Progenitor cell of endocrine pancreas (in vitro differentiated cells): ENCODE data around the gene EIF2AK3. TPM values are rescaled to one million over a fixed set of nuclear protein-coding genes. Genes with fewer than 3 reads are reported as not detected.
A peak's percentile ranks its signal among the peaks of the same experiment; 100 is the strongest.
"Not testable (repeated sequence)": the region's sequence is repeated elsewhere in the genome, so short reads cannot be mapped to it uniquely, and the experiment has no call there.

Experiments
- DNase-seq: peaks from one replicate; pipeline ENCODE4 v3.0.0; 2021; ENCODE audit warnings: low spot score; ENCODE audit not compliant: unreplicated experiment
- H3K27ac Mint-ChIP-seq: 2 replicates; pipeline ENCODE4 v1.8.0; 2021; ENCODE audit warnings: mild to moderate bottlenecking, moderate library complexity, mixed read lengths
- H3K27me3 Mint-ChIP-seq: 2 replicates; pipeline ENCODE4 v1.8.0; 2021; ENCODE audit warnings: mixed read lengths
- H3K36me3 Mint-ChIP-seq: 2 replicates; pipeline ENCODE4 v1.8.0; 2022; ENCODE audit warnings: mixed read lengths; ENCODE audit not compliant: insufficient read depth
- H3K4me1 Mint-ChIP-seq: 2 replicates; pipeline ENCODE4 v1.8.0; 2021; ENCODE audit warnings: low read depth, mixed read lengths
- H3K4me3 Mint-ChIP-seq: 2 replicates; pipeline ENCODE4 v1.8.0; 2021; ENCODE audit warnings: low read depth, mild to moderate bottlenecking, moderate library complexity, mixed read lengths
- H3K9me3 Mint-ChIP-seq: 2 replicates; pipeline ENCODE4 v1.8.0; 2021; ENCODE audit warnings: low read depth, mixed read lengths
- CTCF ChIP-seq: fragments of 200-600 bp; sonication (generic); IDR thresholded peaks from one replicate; pipeline ENCODE4 v1.5.0; 2021; ENCODE audit warnings: antibody characterized with exemption, mild to moderate bottlenecking; ENCODE audit not compliant: unreplicated experiment
- total RNA-seq: library from RNA; stranded (reverse); gene quantifications from 2 replicates; pipeline ENCODE4 v1.2.1, GENCODE V29; 2021

The EIF2AK3 gene
- total RNA-seq, 1 donor from 2014 or later = 20.5 TPM

GRCh38 chr2:88626171-88627054 is 851 bp downstream of the EIF2AK3 start:
- Mint-ChIP-seq H3K9me3 (no peaks in the 10 kb centered on the region), H3K36me3 (no peaks in the 10 kb centered on the region), H3K27ac (peak overlapping the region; percentile 99), H3K4me1 (peaks cover 8% of the 10 kb centered on the region), H3K4me3 (peak overlapping the region; percentile 92), H3K27me3 (no peaks in the 10 kb centered on the region)
- DNase-seq = peak; percentile 44
- no peak for TF ChIP-seq CTCF

DNA sequence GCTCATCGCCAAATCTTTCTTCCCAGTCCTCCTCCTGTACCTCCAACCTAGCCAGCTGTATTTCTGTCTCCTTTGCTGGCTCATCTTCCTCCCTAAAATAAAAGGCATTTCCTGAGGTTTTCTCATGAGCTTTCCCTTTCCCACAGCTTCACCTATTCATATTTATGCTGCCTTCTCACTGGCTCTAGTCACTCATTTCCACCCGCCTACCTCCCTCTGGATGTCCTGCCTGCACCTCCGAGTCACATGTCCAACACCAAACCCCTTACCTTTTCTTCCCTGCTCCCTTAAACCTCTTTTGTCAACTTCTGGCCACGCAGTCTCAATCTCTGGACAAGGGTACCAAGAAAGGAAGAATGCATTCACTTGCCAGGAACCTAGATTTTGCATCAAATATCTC is 2.8 kb downstream of the EIF2AK3 start:
- no peak for TF ChIP-seq CTCF
- no peaks in the 10 kb centered on the region for H3K9me3 Mint-ChIP-seq
- H3K27ac Mint-ChIP-seq = no peak overlapping the region
- no peaks in the 10 kb centered on the region for H3K27me3 Mint-ChIP-seq
- H3K4me3 Mint-ChIP-seq = no peak overlapping the region
- peaks cover 15% of the 10 kb centered on the region for H3K4me1 Mint-ChIP-seq
- no peak for DNase-seq
- no peaks in the 10 kb centered on the region for H3K36me3 Mint-ChIP-seq

DNA sequence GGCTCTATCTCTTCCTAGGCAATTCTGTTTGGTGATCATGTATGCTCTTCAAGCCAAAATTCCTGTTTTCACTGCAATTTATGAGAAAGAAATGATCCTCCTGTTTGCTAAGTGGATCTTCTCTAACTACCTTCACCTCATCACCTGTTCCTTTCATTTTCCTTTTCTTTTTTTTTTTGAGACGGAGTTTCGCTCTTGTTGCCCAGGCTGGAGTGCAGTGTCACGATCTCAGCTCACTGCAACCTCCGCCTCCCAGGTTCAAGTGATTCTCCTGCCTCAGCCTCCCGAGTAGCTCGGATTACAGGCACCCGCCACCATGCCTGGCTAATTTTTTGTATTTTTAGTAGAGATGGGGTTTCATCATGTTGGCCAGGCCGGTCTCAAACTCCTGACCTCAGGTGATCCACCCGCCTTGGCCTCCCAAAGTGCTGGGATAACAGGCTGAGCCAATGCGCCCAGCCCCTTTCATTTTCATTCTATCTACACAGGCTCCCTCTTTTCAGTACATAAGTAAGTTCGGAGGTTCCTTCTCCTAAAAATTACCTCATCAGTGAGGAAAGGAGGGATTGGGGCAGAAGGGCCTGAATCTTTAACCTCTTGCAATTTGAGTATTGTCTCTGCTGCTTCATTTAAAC is 3.3 kb downstream of the EIF2AK3 start:
- peaks cover 15% of the 10 kb centered on the region for H3K4me1 Mint-ChIP-seq
- not testable (repeated sequence) for H3K4me3 Mint-ChIP-seq, H3K9me3 Mint-ChIP-seq, H3K27me3 Mint-ChIP-seq, H3K27ac Mint-ChIP-seq, H3K36me3 Mint-ChIP-seq, DNase-seq

DNA sequence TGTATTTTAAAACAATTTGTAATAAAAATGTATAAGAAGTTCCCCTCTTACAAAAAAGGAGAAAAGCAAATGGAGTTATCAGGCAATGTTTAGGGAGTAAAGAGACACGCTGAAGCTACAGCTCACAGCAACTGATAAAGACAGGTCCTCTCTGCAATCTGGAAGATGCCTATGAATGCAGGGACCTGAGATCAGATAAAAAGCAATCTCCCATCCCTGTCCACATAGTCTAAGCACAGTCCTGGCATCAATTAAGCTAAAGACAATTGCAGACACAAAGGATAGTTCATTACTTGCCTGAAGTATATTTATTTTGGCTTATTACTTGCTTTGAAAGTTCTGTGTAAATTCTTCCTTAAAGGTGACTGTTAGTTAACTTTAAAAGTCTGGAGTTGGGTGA is 5.0 kb downstream of the EIF2AK3 start:
- no peaks in the 10 kb centered on the region for H3K9me3 Mint-ChIP-seq
- TF ChIP-seq CTCF = no peak
- peaks cover 13% of the 10 kb centered on the region for H3K4me1 Mint-ChIP-seq
- no peak for DNase-seq
- H3K27ac Mint-ChIP-seq = no peak overlapping the region
- no peak overlapping the region for H3K4me3 Mint-ChIP-seq
- no peaks in the 10 kb centered on the region for H3K27me3 Mint-ChIP-seq
- H3K36me3 Mint-ChIP-seq = no peaks in the 10 kb centered on the region

DNA sequence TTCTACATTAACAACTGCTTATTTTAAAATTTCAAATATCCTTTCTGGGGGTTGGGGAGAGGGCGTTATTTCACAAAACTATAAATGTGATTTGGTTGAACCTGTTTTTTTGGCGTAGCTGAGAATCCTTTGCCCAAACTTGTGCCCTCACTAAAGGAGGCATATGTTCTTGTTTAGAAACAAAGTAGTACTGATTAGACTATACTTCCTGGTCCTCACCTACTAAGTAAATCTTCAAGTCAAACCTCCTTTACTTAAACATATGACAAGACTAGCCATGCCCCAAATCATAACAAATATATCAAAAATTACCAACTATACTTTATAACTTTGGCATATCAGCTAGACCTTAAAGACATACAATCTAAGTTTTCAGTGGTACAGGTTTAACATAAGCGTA is 5.8 kb downstream of the EIF2AK3 start:
- DNase-seq = no peak
- Mint-ChIP-seq H3K4me1 (peaks cover 13% of the 10 kb centered on the region), H3K9me3 (no peaks in the 10 kb centered on the region), H3K27ac (no peak overlapping the region), H3K36me3 (no peaks in the 10 kb centered on the region), H3K4me3 (no peak overlapping the region), H3K27me3 (no peaks in the 10 kb centered on the region)
- TF ChIP-seq CTCF = no peak

DNA sequence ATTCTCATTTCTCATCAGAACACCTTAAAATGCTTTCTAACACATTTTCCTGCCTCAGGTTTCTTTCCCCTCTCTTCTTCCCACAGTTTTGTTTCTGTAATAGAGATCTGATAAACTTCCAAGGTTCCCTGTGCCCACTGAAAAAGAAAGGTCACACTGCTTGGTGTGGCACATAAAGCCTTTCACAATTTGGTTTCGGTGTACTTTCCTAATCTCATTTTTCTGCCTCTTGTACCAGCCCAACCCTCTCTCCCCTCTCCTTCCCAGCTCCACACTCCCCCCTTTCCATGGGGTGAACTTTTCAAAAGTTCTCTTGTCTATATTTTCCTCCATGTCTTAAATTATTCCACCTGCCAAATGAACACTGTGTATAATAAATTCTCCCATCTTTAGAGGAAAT is 7.2 kb downstream of the EIF2AK3 start:
- no peak for TF ChIP-seq CTCF
- H3K36me3 Mint-ChIP-seq = no peaks in the 10 kb centered on the region
- H3K27ac Mint-ChIP-seq = peak overlapping the region; percentile 78
- H3K4me1 Mint-ChIP-seq = peaks cover 9% of the 10 kb centered on the region
- H3K4me3 Mint-ChIP-seq = no peak overlapping the region
- no peaks in the 10 kb centered on the region for H3K9me3 Mint-ChIP-seq
- H3K27me3 Mint-ChIP-seq = no peaks in the 10 kb centered on the region
- no peak for DNase-seq
